IMR-90 (cell line): ENCODE data around the gene PKNOX1. TPM values are rescaled to one million over a fixed set of nuclear protein-coding genes. Genes with fewer than 3 reads are reported as not detected.

Experiments
- ATAC-seq: fragments of 200-7000 bp; cut with Tn5 transposase; 2 replicates; pipeline ENCODE4 v1.9.1; 2020; ENCODE audit warnings: low read depth, mild to moderate bottlenecking, moderate library complexity
- BruUV-seq: library from RNA; stranded (reverse); fragments of 400-500 nt; replicated peaks from 2 replicates; lab custom pipeline; 2021; lab: Mats Ljungman, UMichigan
- CTCF ChIA-PET: fragments of 300-600 bp; formaldehyde crosslinking; extraction: SDS; loops from one replicate; lab custom pipeline; 2021; ENCODE audit warnings: antibody characterized with exemption; lab: Yijun Ruan, JAX
- POLR2A ChIA-PET: fragments of 300-600 bp; sonication (Branson Sonifier 250); formaldehyde crosslinking; loops from one replicate; lab custom pipeline; 2022; ENCODE audit warnings: antibody characterized with exemption; ENCODE audit not compliant: unreplicated experiment; lab: Charles Lee
- DNase-seq: peaks from one replicate; pipeline ENCODE4 v3.0.0; 2013
- H2AFZ ChIP-seq: replicated peaks from 2 replicates; pipeline ENCODE3; 2013; ENCODE audit warnings: low read length, mild to moderate bottlenecking; ENCODE audit not compliant: poor library complexity
- H2AK5ac ChIP-seq: 2 replicates; pipeline ENCODE4 v1.6.1; 2013; ENCODE audit warnings: low read depth, low read length, inconsistent platforms
- H2AK9ac ChIP-seq: replicated peaks from 2 replicates; pipeline ENCODE3; 2013; ENCODE audit warnings: mild to moderate bottlenecking, low read depth, low read length, moderate library complexity; ENCODE audit not compliant: poor library complexity
- H2BK120ac ChIP-seq: 2 replicates; pipeline ENCODE4 v1.6.1; 2013; ENCODE audit warnings: low read depth, low read length, inconsistent platforms
- H2BK15ac ChIP-seq: 3 replicates; pipeline ENCODE4 v1.6.1; 2013; ENCODE audit warnings: low read depth, low read length, inconsistent platforms
- H2BK20ac ChIP-seq: 2 replicates; pipeline ENCODE4 v1.6.1; 2013; ENCODE audit warnings: low read depth, mild to moderate bottlenecking, inconsistent platforms, low read length, moderate library complexity
- H2BK5ac ChIP-seq: 2 replicates; pipeline ENCODE4 v1.6.1; 2013; ENCODE audit warnings: mild to moderate bottlenecking, low read depth, low read length, inconsistent platforms; ENCODE audit not compliant: poor library complexity, severe bottlenecking
- H3K14ac ChIP-seq: replicated peaks from 2 replicates; pipeline ENCODE4 v1.6.1; 2013; ENCODE audit warnings: low read depth, low read length, inconsistent platforms
- H3K18ac ChIP-seq: 2 replicates; pipeline ENCODE4 v1.6.1; 2013; ENCODE audit warnings: low read depth, low read length, control low read depth
- H3K23ac ChIP-seq: 2 replicates; pipeline ENCODE4 v1.6.1; 2013; ENCODE audit warnings: low read depth, low read length, inconsistent platforms
- H3K27ac ChIP-seq: 2 replicates; pipeline ENCODE4 v1.5.1; 2013; ENCODE audit warnings: mild to moderate bottlenecking, control low read depth, low read length; ENCODE audit not compliant: insufficient read depth
- H3K27me3 ChIP-seq: 2 replicates; pipeline ENCODE4 v1.6.1; 2013; ENCODE audit warnings: low read length; ENCODE audit not compliant: control insufficient read depth, insufficient read depth
- H3K36me3 ChIP-seq: 2 replicates; pipeline ENCODE4 v1.6.1; 2013; ENCODE audit warnings: low read length, mixed read lengths; ENCODE audit not compliant: control insufficient read depth, insufficient read depth
- H3K4ac ChIP-seq: 2 replicates; pipeline ENCODE4 v1.6.1; 2013; ENCODE audit warnings: low read depth, low read length, inconsistent platforms
- H3K4me1 ChIP-seq: 2 replicates; pipeline ENCODE4 v1.6.1; 2013; ENCODE audit warnings: low read length, mixed read lengths; ENCODE audit not compliant: control insufficient read depth, insufficient read depth
- H3K4me2 ChIP-seq: 2 replicates; pipeline ENCODE4 v1.6.1; 2013; ENCODE audit warnings: low read depth, mild to moderate bottlenecking, control low read depth, low read length, moderate library complexity
- H3K4me3 ChIP-seq: 2 replicates; pipeline ENCODE4 v1.5.1; 2013; ENCODE audit warnings: low read depth, mild to moderate bottlenecking, control low read depth, low read length, moderate library complexity; ENCODE audit not compliant: insufficient read depth
- H3K56ac ChIP-seq: 2 replicates; pipeline ENCODE4 v1.6.1; 2013; ENCODE audit warnings: low read length, inconsistent platforms; ENCODE audit not compliant: insufficient read depth; ENCODE audit errors: extremely low read depth
- H3K79me1 ChIP-seq, 2 experiments: 2 replicates each; pipeline ENCODE4 v1.6.1; 2013; ENCODE audit warnings: low read length in 2 of 2, inconsistent platforms in 1 of 2, low read depth in 1 of 2
- H3K9ac ChIP-seq: 2 replicates; pipeline ENCODE4 v1.6.1; 2013; ENCODE audit warnings: low read depth, low read length, control low read depth
- H3K9me1 ChIP-seq: 2 replicates; pipeline ENCODE4 v1.6.1; 2013; ENCODE audit warnings: low read length, inconsistent platforms; ENCODE audit not compliant: insufficient read depth
- H3K9me3 ChIP-seq: 2 replicates; pipeline ENCODE4 v1.6.1; 2013; ENCODE audit warnings: low read length; ENCODE audit not compliant: control insufficient read depth, insufficient read depth
- H4K20me1 ChIP-seq: 2 replicates; pipeline ENCODE4 v1.6.1; 2013; ENCODE audit warnings: low read length, inconsistent platforms; ENCODE audit not compliant: insufficient read depth
- H4K5ac ChIP-seq: 2 replicates; pipeline ENCODE4 v1.6.1; 2013; ENCODE audit warnings: mild to moderate bottlenecking, low read depth, low read length, control low read depth
- H4K8ac ChIP-seq, 2 experiments: 2 replicates each; pipeline ENCODE4 v1.6.1; 2013; ENCODE audit warnings: low read depth in 2 of 2, low read length in 2 of 2, control low read depth in 1 of 2, inconsistent platforms in 1 of 2
- H4K91ac ChIP-seq: 2 replicates; pipeline ENCODE4 v1.6.1; 2013; ENCODE audit warnings: low read depth, low read length, inconsistent platforms; ENCODE audit not compliant: insufficient read depth
- BHLHE40 ChIP-seq: fragments of 150-350 bp; IDR thresholded peaks from 2 replicates; pipeline ENCODE4 v1.6.1; 2016; ENCODE audit warnings: mild to moderate bottlenecking, low read depth, low read length
- CEBPB ChIP-seq: IDR thresholded peaks from 2 replicates; pipeline ENCODE4 v1.6.1; 2012; ENCODE audit warnings: low read depth, low read length, improper control_type of control experiment
- FOS ChIP-seq: fragments of 150-350 bp; IDR thresholded peaks from 2 replicates; pipeline ENCODE4 v1.6.1; 2016; ENCODE audit warnings: low read depth, low read length
- MAZ ChIP-seq: IDR thresholded peaks from 2 replicates; pipeline ENCODE4 v1.6.1; 2012; ENCODE audit warnings: low read depth, mild to moderate bottlenecking, low read length, improper control_type of control experiment, moderate library complexity, borderline replicate concordance
- MXI1 ChIP-seq: IDR thresholded peaks from 2 replicates; pipeline ENCODE4 v1.6.1; 2012; ENCODE audit warnings: low read depth, mild to moderate bottlenecking, low read length, moderate library complexity, borderline replicate concordance
- RFX5 ChIP-seq: IDR thresholded peaks from 2 replicates; pipeline ENCODE4 v1.8.0; 2012; ENCODE audit warnings: low read depth, mild to moderate bottlenecking, low read length, moderate library complexity
- WGBS, 2 experiments: methylation state at CpG; one replicate each; pipeline versions ENCODE4 v1.1.5 to v1.1.7; 2013; ENCODE audit warnings: missing lambda C conversion rate in 2 of 2; ENCODE audit not compliant: insufficient read length in 1 of 2; ENCODE audit errors: extremely low coverage in 2 of 2; 5-methylcytosine and 5-hydroxymethylcytosine counted together
- dilution Hi-C: fragments of 300-500 bp; cut with HindIII; formaldehyde crosslinking; loops from one replicate; pipeline ENCODE4 v1.14.3; 2018; ENCODE audit warnings: low sequenced_read_pairs; ENCODE audit not compliant: unreplicated experiment
- in situ Hi-C: fragments of 300-500 bp; cut with MboI; formaldehyde crosslinking; loops from 3 replicates; pipeline ENCODE4 v1.14.3; 2019; ENCODE audit warnings: low sequenced_read_pairs, inconsistent platforms, mixed read lengths
- intact Hi-C: fragments of 100-400 bp; cut with micrococcal nuclease; formaldehyde crosslinking; loops from 2 replicates; pipeline ENCODE4 v1.10.0; 2022
- polyA plus RNA-seq, 3 experiments: library from polyadenylated mRNA; depleted of rRNA; stranded (reverse); fragments of >200 nt; gene quantifications; 2 replicates each; pipeline ENCODE4 v1.2.3, GENCODE V29; 2012; ENCODE audit warnings: low replicate concordance in 1 of 3
- total RNA-seq: library from RNA; depleted of rRNA; stranded (reverse); fragments of >200 nt; gene quantifications from 2 replicates; pipeline ENCODE4 v1.2.3, GENCODE V29; 2012
- TF ChIP-seq, protein P1 (sequence below): fragments of 150-350 bp; IDR thresholded peaks from 2 replicates; pipeline ENCODE4 v1.6.1; 2017; ENCODE audit warnings: mild to moderate bottlenecking, antibody characterized with exemption, low read length, low read depth
- TF ChIP-seq, protein P2 (sequence below): conservative IDR thresholded peaks from 2 replicates; pipeline ENCODE4 v1.5.1; 2012; ENCODE audit warnings: mild to moderate bottlenecking, low read depth, low read length, improper control_type of control experiment
- TF ChIP-seq, protein P3 (sequence below): fragments of 150-350 bp; IDR thresholded peaks from 2 replicates; pipeline ENCODE4 v1.6.1; 2016; ENCODE audit warnings: low read depth, mild to moderate bottlenecking, low read length, moderate library complexity, borderline replicate concordance

PKNOX1 gene
- total and polyA plus RNA-seq, 2 of the 4 experiments (the other 2 are of a cell fraction) = 35.0 to 61.0 TPM

DNA sequence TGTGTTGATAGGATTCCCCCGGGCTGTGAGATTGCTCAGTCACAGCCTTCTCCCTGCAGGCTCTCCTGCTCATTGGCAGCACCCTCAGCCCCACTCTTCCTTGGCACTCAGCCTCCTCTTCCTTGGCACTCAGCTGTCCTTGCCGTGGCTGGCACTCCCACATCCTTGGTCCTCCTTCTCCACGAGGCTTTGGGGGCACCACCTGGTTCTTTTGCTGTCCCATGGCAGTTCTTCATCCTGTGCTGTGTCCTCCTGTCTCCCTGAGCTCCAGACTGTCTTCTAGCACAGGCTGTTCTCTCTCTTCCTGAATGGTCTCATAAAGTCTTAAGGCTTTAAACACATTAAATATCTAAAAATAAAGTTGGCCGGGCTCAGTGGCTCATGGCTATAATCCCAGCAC, 27.0 kb downstream of the PKNOX1 start:
- H2BK5ac ChIP-seq = no peak overlapping the region
- H3K4ac ChIP-seq = peak overlapping the region; percentile 3; the same call in 1 of the 2 replicates
- dilution Hi-C loops = no loop called here
- POLR2A ChIA-PET = no interaction called here
- H3K9me1 ChIP-seq = peaks cover 9% of the 10 kb centered on the region
- peaks cover 5% of the 10 kb centered on the region for H3K4me1 ChIP-seq
- H4K91ac ChIP-seq = peak overlapping the region; percentile 54
- no peak overlapping the region for H3K18ac ChIP-seq
- TF ChIP-seq, protein P1, sequence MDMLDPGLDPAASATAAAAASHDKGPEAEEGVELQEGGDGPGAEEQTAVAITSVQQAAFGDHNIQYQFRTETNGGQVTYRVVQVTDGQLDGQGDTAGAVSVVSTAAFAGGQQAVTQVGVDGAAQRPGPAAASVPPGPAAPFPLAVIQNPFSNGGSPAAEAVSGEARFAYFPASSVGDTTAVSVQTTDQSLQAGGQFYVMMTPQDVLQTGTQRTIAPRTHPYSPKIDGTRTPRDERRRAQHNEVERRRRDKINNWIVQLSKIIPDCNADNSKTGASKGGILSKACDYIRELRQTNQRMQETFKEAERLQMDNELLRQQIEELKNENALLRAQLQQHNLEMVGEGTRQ = no peak
- TF ChIP-seq RFX5 (no peak), CEBPB (no peak), MXI1 (no peak), BHLHE40 (no peak), MAZ (no peak), FOS (no peak)
- TF ChIP-seq, protein P2, sequence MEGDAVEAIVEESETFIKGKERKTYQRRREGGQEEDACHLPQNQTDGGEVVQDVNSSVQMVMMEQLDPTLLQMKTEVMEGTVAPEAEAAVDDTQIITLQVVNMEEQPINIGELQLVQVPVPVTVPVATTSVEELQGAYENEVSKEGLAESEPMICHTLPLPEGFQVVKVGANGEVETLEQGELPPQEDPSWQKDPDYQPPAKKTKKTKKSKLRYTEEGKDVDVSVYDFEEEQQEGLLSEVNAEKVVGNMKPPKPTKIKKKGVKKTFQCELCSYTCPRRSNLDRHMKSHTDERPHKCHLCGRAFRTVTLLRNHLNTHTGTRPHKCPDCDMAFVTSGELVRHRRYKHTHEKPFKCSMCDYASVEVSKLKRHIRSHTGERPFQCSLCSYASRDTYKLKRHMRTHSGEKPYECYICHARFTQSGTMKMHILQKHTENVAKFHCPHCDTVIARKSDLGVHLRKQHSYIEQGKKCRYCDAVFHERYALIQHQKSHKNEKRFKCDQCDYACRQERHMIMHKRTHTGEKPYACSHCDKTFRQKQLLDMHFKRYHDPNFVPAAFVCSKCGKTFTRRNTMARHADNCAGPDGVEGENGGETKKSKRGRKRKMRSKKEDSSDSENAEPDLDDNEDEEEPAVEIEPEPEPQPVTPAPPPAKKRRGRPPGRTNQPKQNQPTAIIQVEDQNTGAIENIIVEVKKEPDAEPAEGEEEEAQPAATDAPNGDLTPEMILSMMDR = no peak
- TF ChIP-seq, protein P3, sequence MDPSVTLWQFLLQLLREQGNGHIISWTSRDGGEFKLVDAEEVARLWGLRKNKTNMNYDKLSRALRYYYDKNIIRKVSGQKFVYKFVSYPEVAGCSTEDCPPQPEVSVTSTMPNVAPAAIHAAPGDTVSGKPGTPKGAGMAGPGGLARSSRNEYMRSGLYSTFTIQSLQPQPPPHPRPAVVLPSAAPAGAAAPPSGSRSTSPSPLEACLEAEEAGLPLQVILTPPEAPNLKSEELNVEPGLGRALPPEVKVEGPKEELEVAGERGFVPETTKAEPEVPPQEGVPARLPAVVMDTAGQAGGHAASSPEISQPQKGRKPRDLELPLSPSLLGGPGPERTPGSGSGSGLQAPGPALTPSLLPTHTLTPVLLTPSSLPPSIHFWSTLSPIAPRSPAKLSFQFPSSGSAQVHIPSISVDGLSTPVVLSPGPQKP = no peak
- no peak overlapping the region for H3K56ac ChIP-seq
- H4K8ac ChIP-seq = no peak overlapping the region
- no peak for ATAC-seq
- H3K27me3 ChIP-seq = no peaks in the 10 kb centered on the region
- no peak overlapping the region for H3K4me3 ChIP-seq
- WGBS, 2 experiments = 38% methylated on average over 3 of the region's 4 CpGs; no CpG with 5 or more reads in 1 of the 2 experiments
- H3K9me3 ChIP-seq = peaks cover 2% of the 10 kb centered on the region; the same call in 1 of the 2 replicates
- peak overlapping the region; percentile 68; the same call in 1 of the 2 replicates for H2AK5ac ChIP-seq
- BruUV-seq = no TSS peak
- H2BK120ac ChIP-seq = no peak overlapping the region
- no peak overlapping the region for H3K4me2 ChIP-seq
- no peak overlapping the region for H4K5ac ChIP-seq
- H3K79me1 ChIP-seq = peaks cover 32 to 71% of the 10 kb centered on the region in 2 experiments
- CTCF ChIA-PET = no interaction called here
- H2BK15ac ChIP-seq = peak overlapping the region; percentile 48; the same call in 1 of the 3 replicates
- H3K14ac ChIP-seq = 0 out of 2 replicates have a peak overlapping the region, but pooled peaks have one; percentile 14
- intact Hi-C loops = no loop called here
- peak overlapping the region; percentile 47 for H2AFZ ChIP-seq
- H2AK9ac ChIP-seq = no peak overlapping the region
- peaks cover 5% of the 10 kb centered on the region; the same call in 1 of the 2 replicates for H3K36me3 ChIP-seq
- no peak overlapping the region for H3K27ac ChIP-seq
- H2BK20ac ChIP-seq = no peak overlapping the region
- in situ Hi-C loops = no loop called here
- no peak overlapping the region for H3K9ac ChIP-seq
- DNase-seq = no peak
- peaks cover 3% of the 10 kb centered on the region; the same call in 1 of the 2 replicates for H4K20me1 ChIP-seq
- H3K23ac ChIP-seq = no peak overlapping the region
